Adrenal gland (tissue), 5 donors: ENCODE data around the gene RARRES1.

Source experiments
- POLR2A ChIP-seq, 2 donors: fragments of 450-650 bp; IDR thresholded peaks; one replicate each; pipeline ENCODE4 v1.6.1; 2017; ENCODE audit warnings: antibody characterized with exemption in 2 of 2, mild to moderate bottlenecking in 2 of 2, moderate library complexity in 1 of 2
- TF ChIP-seq, protein P1 (sequence below), 6 experiments: fragments of 450-650 bp in 4 of 6; fragments of 200-600 bp in 2 of 6; sonication (generic) in 1 of 6; IDR thresholded peaks; 1 replicate in 5 of 6; 2 replicates in 1 of 6; pipeline versions ENCODE4 v1.5.1 to v1.8.0; 2016 to 2021; ENCODE audit warnings: antibody characterized with exemption in 6 of 6, mild to moderate bottlenecking in 2 of 6, moderate library complexity in 1 of 6
- donor health status: DM: no; HTN: no; CAD: no.

GRCh38 chr3:158739078-158739477 is 6.8 kb upstream of the RARRES1 start:
- TF ChIP-seq, protein P1, sequence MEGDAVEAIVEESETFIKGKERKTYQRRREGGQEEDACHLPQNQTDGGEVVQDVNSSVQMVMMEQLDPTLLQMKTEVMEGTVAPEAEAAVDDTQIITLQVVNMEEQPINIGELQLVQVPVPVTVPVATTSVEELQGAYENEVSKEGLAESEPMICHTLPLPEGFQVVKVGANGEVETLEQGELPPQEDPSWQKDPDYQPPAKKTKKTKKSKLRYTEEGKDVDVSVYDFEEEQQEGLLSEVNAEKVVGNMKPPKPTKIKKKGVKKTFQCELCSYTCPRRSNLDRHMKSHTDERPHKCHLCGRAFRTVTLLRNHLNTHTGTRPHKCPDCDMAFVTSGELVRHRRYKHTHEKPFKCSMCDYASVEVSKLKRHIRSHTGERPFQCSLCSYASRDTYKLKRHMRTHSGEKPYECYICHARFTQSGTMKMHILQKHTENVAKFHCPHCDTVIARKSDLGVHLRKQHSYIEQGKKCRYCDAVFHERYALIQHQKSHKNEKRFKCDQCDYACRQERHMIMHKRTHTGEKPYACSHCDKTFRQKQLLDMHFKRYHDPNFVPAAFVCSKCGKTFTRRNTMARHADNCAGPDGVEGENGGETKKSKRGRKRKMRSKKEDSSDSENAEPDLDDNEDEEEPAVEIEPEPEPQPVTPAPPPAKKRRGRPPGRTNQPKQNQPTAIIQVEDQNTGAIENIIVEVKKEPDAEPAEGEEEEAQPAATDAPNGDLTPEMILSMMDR (IDR thresholded peaks at IDR 0.05) = no peak
- no peak for TF ChIP-seq POLR2A (IDR thresholded peaks at IDR 0.05)
